ENCODE measurements around the gene BGN. TPM values are rescaled to one million over a fixed set of nuclear protein-coding genes. Genes with fewer than 3 reads are reported as not detected.
A peak's percentile ranks its signal among the peaks of the same experiment; 100 is the strongest.

The BGN gene
- total and polyA plus RNA-seq, 10 donors: 37.1 to 370 (median 234) TPM

DNA sequence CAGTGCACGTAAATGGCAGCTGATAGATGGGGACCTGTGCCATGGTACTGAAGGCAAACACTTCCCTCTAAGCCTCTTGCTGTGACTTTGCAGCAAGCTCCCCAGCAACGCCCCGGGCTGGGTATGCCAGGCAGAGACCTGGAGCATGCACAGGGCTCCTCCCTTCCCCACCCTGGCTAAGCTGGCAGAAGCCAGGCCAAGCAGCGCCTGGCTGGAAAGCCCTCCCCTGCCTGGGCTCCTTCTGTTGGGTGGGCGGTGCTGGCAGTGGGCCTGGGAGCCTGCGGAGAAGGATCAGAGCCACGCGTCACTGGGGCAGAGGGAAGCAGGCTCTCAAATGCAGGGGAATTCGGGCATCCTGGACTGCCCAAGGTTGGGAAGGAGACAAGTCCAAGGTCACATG lies 26.3 kb downstream of the BGN start:
- WGBS, 5 donors: 59 to 83% (median 63%) methylated on average over 3 to 9 of the region's 9 CpGs
- peaks cover 0 to 72% (median 41%) of the 10 kb centered on the region in 7 donors for H3K27me3 ChIP-seq (replicated peaks in 1 of 7)
- peaks cover 0 to 12% (median 0%) of the 10 kb centered on the region in 6 donors for H3K4me1 ChIP-seq
- H3K27ac ChIP-seq: no peak overlapping the region
- H3K36me3 ChIP-seq: no peaks in the 10 kb centered on the region
- intact Hi-C loops (cut with DNase I; ENCODE audit: low total_unique reads): no loop called here
- H3K9me3 ChIP-seq: no peaks in the 10 kb centered on the region
- H3K4me3 ChIP-seq: no peak overlapping the region
- TF ChIP-seq, protein P1, sequence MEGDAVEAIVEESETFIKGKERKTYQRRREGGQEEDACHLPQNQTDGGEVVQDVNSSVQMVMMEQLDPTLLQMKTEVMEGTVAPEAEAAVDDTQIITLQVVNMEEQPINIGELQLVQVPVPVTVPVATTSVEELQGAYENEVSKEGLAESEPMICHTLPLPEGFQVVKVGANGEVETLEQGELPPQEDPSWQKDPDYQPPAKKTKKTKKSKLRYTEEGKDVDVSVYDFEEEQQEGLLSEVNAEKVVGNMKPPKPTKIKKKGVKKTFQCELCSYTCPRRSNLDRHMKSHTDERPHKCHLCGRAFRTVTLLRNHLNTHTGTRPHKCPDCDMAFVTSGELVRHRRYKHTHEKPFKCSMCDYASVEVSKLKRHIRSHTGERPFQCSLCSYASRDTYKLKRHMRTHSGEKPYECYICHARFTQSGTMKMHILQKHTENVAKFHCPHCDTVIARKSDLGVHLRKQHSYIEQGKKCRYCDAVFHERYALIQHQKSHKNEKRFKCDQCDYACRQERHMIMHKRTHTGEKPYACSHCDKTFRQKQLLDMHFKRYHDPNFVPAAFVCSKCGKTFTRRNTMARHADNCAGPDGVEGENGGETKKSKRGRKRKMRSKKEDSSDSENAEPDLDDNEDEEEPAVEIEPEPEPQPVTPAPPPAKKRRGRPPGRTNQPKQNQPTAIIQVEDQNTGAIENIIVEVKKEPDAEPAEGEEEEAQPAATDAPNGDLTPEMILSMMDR (IDR thresholded peaks at IDR 0.05 in 8 of 11, conservative IDR thresholded peaks at IDR 0.05 in 3 of 11): no peak
- TF ChIP-seq POLR2AphosphoS5 (IDR thresholded peaks at IDR 0.05): peak in 1 of 3 donors; percentile 20
- DNase-seq: no peak

DNA sequence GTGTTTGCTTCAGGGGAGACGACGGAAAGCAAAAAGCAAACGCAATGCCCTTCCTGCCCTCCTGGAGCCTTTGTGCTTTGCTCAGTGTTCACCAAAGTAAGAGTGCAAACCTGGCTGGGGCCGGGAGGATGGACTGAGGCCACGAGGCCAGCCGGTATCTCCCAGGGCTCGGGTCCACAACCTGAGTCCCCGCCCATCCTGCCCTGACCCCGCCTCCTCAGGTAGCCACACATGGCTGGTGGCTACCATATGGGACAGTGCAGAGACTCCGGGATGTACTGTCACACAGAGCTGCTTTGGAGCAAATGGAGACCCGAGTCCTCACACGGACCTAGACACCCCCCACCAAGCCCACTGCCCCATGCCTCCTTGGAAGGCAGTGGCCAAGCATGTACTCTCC lies 27.5 kb downstream of the BGN start:
- WGBS, 5 donors: 47 to 67% (median 52%) methylated on average over 3 to 12 of the region's 12 CpGs
- Histone ChIP-seq H3K4me1 (peaks cover 0 to 12% (median 0%) of the 10 kb centered on the region in 6 donors), H3K9me3 (no peaks in the 10 kb centered on the region), H3K4me3 (no peak overlapping the region), H3K27ac (no peak overlapping the region), H3K27me3 (replicated peaks in 1 of 7) (peaks cover 0 to 74% (median 30%) of the 10 kb centered on the region in 7 donors), H3K36me3 (no peaks in the 10 kb centered on the region)
- intact Hi-C loops (cut with DNase I; ENCODE audit: low total_unique reads): no loop called here
- TF ChIP-seq, protein P1 (IDR thresholded peaks at IDR 0.05 in 8 of 11, conservative IDR thresholded peaks at IDR 0.05 in 3 of 11): no peak
- TF ChIP-seq POLR2A (IDR thresholded peaks at IDR 0.05): no peak
- TF ChIP-seq POLR2AphosphoS5 (IDR thresholded peaks at IDR 0.05): no peak
- no peak for DNase-seq

DNA sequence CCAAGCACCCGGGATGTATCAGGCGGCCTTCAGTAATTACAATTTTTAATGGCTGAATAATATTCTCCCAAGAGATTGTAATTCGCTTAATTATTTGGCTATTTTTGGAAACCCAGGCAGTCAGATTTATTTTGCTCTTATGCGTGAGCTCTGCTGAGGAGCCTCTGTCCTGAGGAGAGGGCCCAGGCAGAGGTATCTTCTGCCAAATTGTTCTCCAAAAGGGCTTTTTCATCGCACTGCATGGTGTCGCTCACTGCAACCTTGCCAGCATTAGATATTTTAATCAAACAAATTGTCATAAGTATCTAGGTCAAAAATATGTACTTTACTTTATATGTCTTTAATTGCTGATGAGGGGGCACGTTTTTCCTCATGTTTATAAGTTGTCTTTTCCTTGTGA lies 28.5 kb downstream of the BGN start:
- H3K36me3 ChIP-seq: no peaks in the 10 kb centered on the region
- WGBS, 5 donors: 83 to 93% (median 86%) methylated on average over 7 of the region's 7 CpGs
- H3K27me3 ChIP-seq (replicated peaks in 1 of 7): peaks cover 0 to 69% (median 20%) of the 10 kb centered on the region in 7 donors
- DNase-seq: no peak
- intact Hi-C loops (cut with DNase I; ENCODE audit: low total_unique reads): no loop called here
- no peaks in the 10 kb centered on the region for H3K9me3 ChIP-seq
- H3K27ac ChIP-seq: no peak overlapping the region
- TF ChIP-seq POLR2AphosphoS5 (IDR thresholded peaks at IDR 0.05) (no peak), POLR2A (IDR thresholded peaks at IDR 0.05) (no peak)
- TF ChIP-seq, protein P1 (IDR thresholded peaks at IDR 0.05 in 8 of 11, conservative IDR thresholded peaks at IDR 0.05 in 3 of 11): no peak
- peaks cover 0 to 9% (median 0%) of the 10 kb centered on the region in 6 donors for H3K4me1 ChIP-seq
- H3K4me3 ChIP-seq: no peak overlapping the region

DNA sequence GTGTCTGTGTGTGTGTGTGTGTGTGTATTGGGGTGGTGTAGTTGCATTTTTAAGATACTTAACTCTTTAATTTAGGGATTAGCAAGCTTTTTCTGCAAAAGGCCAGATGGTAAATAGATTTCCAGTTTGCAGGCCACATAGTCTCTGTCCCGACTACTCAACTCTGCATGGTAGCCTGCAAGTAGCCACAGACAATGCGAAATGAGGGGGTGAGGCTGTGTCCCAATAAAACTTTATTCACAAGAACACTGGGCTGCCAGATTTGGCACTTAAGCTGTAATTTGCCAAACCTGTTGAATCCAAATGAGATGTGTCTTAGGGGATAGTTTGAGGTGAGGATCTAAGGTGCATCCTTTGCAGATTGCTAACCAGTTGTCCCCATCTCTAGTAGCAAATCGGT lies 29.5 kb downstream of the BGN start:
- WGBS, 5 donors: 75 to 97% (median 86%) methylated on average over 3 of the region's 3 CpGs
- H3K27me3 ChIP-seq (replicated peaks in 1 of 7): peaks cover 0 to 60% (median 12%) of the 10 kb centered on the region in 7 donors
- TF ChIP-seq POLR2A (IDR thresholded peaks at IDR 0.05): no peak
- TF ChIP-seq, protein P1 (IDR thresholded peaks at IDR 0.05 in 8 of 11, conservative IDR thresholded peaks at IDR 0.05 in 3 of 11): no peak
- TF ChIP-seq POLR2AphosphoS5 (IDR thresholded peaks at IDR 0.05): no peak

More for the DNA sequence above, 29.5 kb downstream of the BGN start:
- Histone ChIP-seq H3K27ac (no peak overlapping the region), H3K4me1 (peaks cover 0 to 6% (median 0%) of the 10 kb centered on the region in 6 donors), H3K9me3 (no peaks in the 10 kb centered on the region), H3K36me3 (no peaks in the 10 kb centered on the region), H3K4me3 (no peak overlapping the region)
- DNase-seq: no peak
- intact Hi-C loops (cut with DNase I; ENCODE audit: low total_unique reads): no loop called here

Data from spleen (tissue), 11 donors.